ENCODE measurements around the gene RANGRF.

Gene RANGRF

DNA sequence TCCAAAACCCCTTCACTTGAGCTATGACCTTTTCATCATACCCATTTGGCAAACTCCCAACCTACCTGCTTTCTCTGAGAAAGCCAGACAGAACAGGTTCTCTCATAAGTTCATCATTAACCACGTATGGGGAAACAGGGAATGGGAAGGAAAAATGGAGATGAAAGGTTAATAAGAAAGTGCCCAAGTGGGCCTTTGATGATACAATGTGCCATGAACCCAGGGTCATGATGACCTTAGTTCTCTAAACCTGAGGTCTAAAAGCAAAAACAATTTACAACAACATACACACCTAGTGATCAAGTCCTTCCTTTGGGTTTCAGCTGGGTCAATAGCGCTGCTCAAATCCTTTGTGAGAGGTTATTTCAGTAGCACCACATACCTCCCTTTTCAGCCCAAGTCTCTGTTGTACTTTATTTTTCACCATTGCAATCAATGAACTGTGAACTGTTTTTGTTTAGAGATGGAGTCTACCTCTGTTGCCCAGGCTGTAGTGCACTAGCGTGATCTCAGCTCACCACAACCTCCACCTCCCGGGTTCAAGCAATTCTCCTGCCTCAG lies 14.5 kb upstream of the RANGRF start:
- no peak for DNase-seq (ENCODE audit: low read depth, low spot score)

GRCh38 chr17:8274816-8275215 lies 13.7 kb upstream of the RANGRF start:
- DNase-seq (ENCODE audit: low read depth, low spot score): no peak

DNA sequence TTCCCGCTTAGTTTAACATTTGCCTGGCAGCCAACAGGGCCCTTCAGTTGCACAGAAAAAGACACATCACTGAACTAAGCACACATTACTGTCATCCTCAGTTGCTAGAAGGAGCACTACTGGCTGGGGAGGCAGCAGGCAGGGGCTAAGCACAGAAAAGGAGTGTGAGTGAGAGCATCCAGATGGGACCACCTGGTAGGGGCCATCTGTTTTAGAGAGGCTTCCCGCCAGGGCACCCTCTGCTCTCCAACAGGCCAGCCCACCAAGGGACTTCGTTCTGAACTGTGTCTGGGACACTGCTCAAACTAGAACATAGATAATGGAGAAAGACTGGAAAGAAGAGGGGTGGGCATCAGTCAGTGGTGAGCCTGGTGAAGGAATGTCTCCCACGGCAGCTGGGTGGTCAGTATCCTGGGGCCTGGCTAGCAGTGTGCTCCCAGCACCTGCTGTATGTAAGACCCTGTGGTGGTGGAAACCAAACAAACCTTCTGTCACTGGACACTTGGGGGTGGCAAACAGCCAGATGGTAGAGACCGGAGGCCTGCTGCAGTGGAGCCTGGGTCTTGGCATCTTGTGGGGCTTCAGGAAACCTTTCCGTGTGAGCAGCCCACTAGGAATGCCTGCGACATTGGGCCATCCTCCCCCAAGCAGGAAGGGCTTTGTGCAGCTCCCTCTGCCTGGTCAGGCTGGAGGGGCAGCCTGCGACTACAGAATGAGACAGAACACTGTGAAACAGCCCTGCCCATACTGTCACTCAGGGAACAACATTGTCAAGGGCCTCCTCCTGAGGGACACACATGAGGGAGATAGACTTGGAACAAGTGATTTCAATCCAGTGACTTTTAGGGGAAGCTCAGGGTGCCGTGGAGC lies 12.8 kb upstream of the RANGRF start:
- DNase-seq (ENCODE audit: low read depth, low spot score): no peak

GRCh38 chr17:8277317-8277716 lies 11.2 kb upstream of the RANGRF start:
- no peak for DNase-seq (ENCODE audit: low read depth, low spot score)

- DNase-seq (ENCODE audit: low read depth, low spot score): no peak
Measured at GRCh38 chr17:8282345-8282744, 6.1 kb upstream of the RANGRF start.

- DNase-seq (ENCODE audit: low read depth, low spot score): no peak
Measured at GRCh38 chr17:8283356-8283755, 5.1 kb upstream of the RANGRF start.

GRCh38 chr17:8284126-8284525 lies 4.3 kb upstream of the RANGRF start:
- no peak for DNase-seq (ENCODE audit: low read depth, low spot score)

DNA sequence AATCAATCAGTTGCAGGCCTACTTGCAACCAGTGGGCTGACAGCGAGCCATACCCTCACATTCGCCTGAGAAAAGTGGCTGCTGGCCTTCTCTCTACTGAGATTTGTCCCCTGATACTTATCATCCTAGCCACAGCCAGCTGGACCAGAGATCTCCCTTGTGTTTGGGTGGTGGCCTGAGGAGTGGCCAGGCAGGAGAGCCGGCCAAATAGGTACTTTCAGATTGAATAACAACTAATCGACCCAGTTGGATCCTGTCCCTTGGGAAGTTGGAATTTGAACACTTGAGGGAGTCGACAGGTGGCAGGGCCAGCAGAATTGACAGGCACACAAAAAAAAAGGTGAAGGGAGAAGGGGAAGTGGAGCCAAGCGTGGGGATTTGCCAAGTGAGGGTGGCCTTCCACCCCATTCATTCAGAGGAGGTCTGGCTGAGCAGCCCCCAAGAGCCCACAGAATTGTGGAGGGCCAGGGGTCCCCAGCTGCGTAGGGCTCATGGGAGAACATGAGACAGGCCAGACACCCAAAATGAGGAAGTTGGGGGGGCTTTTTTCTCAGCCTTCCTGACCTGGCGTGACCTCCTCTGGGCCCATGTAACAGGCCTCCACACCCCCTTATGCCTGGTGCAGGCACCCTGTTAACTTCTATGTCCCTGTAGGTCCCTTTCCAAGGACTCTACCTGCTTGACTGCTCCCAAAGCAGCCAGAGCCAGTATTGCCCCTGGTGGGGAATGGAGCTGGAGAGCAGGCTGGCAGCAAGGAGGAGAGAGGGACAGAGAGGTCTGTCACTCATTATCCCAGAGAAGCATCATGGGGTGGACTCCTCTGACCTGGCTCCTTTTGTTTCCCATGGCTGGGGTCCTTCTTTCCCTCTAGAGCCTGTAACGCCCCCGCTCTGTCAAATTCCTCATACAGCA lies 2.9 kb upstream of the RANGRF start:
- DNase-seq (ENCODE audit: low read depth, low spot score): no peak

GRCh38 chr17:8287651-8288335 lies 677 bp upstream of the RANGRF start:
- DNase-seq (ENCODE audit: low read depth, low spot score): no peak

DNA sequence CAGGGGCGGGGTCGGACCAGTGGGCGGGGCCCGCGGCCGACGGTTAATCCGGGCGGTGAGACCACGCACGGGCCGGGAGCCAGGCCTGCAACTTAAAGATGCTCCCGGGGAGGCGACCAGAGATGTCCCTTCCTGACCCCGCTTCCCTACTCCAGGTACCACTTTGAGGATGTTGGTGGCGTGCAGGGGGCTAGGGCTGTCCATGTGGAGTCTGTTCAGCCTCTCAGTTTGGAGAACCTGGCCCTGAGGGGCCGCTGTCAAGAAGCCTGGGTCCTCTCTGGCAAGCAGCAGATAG lies 580 bp downstream of the RANGRF start:
- DNase-seq (ENCODE audit: low read depth, low spot score): peak; percentile 26

- DNase-seq (ENCODE audit: low read depth, low spot score): no peak
Measured at GRCh38 chr17:8290043-8290442, 1.6 kb downstream of the RANGRF start.

DNA sequence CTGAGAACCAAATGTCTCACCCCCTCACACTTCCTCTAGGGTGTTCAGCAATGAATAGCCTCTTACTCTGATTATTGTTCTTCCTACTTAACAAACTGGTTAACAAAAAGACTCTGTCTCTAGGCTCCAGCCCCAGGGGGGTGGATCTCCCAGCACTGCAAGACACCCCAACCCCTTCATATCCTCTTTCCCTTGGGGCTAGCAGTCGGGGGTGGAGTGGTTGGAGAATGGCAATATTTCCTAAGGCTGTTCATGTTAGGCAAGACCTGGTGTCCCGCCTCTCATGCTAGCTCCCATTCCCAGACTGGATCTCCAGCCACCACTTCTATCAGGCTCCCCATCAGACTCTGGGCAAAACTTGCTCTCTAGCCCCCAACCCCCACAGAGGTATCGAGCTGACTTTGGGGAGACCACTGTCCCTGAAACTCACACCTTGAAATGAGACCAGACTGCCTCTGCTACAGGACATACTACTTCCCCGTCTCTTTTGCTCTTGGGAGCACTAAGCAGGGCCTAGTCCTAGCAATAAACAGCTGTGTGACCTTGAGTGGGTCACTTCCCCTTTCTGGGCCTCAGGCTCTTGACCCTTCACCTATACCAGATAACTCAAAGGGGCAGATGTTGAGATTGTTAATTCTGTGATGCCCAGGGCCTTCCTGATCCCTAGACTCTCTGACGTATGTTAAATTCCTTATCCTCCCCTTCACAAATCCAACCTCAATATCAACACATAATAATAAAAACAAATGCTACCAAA lies 4.3 kb downstream of the RANGRF start:
- DNase-seq (ENCODE audit: low read depth, low spot score): no peak

- no peak for DNase-seq (ENCODE audit: low read depth, low spot score)
Measured at GRCh38 chr17:8294361-8294760, 5.9 kb downstream of the RANGRF start.

- no peak for DNase-seq (ENCODE audit: low read depth, low spot score)
Measured at GRCh38 chr17:8294814-8295316, 6.4 kb downstream of the RANGRF start.

DNA sequence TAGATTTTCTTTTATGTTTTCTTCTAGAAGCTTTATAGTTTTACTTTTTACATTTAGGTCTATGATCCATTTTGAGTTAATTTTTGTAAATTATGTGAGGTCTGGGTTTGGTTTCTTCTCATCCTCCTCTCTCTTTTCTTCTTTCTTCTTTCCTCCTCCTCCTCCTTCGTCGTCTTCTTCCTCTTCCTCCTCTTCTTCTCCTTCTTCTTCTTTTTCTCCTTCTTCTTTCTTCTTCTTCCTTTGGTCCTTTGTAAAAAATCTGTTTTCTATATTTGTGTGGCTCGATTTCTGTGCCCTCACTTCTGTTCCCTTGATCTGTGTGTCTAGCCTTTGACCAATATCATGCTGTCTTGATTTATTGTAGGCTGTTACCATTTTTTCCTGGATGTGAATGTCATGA lies 11.8 kb downstream of the RANGRF start:
- DNase-seq (ENCODE audit: low read depth, low spot score): no peak

GRCh38 chr17:8300627-8301242 lies 12.3 kb downstream of the RANGRF start:
- DNase-seq (ENCODE audit: low read depth, low spot score): peak; percentile 27

- no peak for DNase-seq (ENCODE audit: low read depth, low spot score)
Measured at GRCh38 chr17:8310601-8311123, 22.2 kb downstream of the RANGRF start.

GRCh38 chr17:8311131-8311790 lies 22.8 kb downstream of the RANGRF start:
- no peak for DNase-seq (ENCODE audit: low read depth, low spot score)

DNA sequence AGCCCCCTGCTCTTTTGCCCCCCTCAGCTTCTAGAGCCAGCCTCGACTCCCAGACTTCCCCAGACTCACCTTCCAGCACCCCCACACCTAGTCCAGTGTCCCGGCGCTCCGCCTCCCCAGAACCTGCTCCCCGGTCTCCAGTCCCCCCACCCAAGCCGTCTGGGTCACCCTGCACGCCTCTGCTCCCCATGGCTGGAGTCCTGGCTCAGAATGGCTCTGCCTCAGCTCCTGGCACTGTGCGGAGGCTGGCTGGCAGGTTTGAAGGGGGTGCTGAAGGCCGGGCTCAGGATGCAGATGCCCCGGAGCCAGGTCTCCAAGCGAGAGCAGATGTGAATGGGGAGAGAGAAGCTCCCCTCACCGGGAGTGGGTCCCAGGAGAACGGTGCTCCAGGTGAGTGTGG lies 23.8 kb downstream of the RANGRF start:
- no peak for DNase-seq (ENCODE audit: low read depth, low spot score)
